SH-SY5Y (cell line): Measurements from ENCODE around the gene TCFL5.

ENCODE experiments used
- GATA2 ChIP-seq: IDR thresholded peaks from 2 replicates; pipeline ENCODE4 v1.6.1; 2011; ENCODE audit warnings: mild to moderate bottlenecking, low read depth, low read length
- GATA3 ChIP-seq: IDR thresholded peaks from 2 replicates; pipeline ENCODE4 v1.6.1; 2011; ENCODE audit warnings: low read depth, mild to moderate bottlenecking, low read length, moderate library complexity

DNA sequence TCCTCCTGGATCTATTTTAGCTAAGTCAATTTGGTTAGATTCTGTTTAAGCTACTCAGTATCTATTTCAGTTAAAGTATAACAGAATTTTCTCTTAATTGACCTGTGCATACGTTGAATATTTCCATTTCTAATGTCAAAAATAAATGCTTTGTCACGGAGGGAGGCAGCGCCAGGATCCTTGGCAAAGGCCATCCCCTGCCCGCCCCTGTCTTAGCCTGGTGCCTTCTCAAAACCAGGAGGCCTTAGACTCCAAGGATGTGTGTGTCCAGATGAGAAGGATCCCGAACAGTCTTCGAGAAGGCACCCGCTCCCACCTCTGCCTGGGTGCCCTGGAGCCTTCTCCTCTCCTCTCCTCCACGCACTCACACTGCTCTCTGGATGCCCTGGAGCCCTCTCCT is 22.4 kb downstream of the TCFL5 start:
- TF ChIP-seq GATA2 (no peak), GATA3 (no peak)
